ENCODE results near the gene BMF. TPM values are rescaled to one million over a fixed set of nuclear protein-coding genes. Genes with fewer than 3 reads are reported as not detected.
A peak's percentile ranks its signal among the peaks of the same experiment; 100 is the strongest.
"Not testable (repeated sequence)": the region's sequence is repeated elsewhere in the genome, so short reads cannot be mapped to it uniquely, and the experiment has no call there.

BMF gene
- total RNA-seq, 1 experiment from 2014 or later = 11.5 TPM

DNA sequence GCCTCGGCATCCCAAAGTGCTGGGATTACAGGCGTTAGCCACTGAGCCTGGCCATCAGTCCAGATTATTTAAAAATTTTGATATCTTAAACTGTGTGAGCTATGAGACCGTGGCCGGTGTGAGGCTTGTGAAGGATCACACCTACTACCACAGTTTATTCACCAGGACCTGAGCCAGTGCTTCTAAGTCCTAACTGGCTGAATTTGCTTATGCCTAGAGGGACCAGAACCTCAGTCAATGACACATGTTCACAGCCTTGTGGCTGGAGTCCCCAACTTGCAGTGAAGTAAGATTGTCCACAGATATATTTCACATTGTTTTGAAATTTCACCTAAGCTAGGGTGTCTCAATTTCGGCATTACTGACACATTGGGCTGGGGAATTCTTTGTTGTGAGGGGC, 15.2 kb upstream of the BMF start:
- H3K4me3 Mint-ChIP-seq (ENCODE audit: low read depth, unreplicated experiment); intact Hi-C loops (cut with micrococcal nuclease; ENCODE audit: unreplicated experiment); H3K27me3 Mint-ChIP-seq (ENCODE audit: unreplicated experiment); H3K27ac Mint-ChIP-seq (ENCODE audit: unreplicated experiment); DNase-seq; H3K9me3 Mint-ChIP-seq (ENCODE audit: low read depth, unreplicated experiment); H3K36me3 Mint-ChIP-seq (ENCODE audit: insufficient read depth, unreplicated experiment); CTCF ChIA-PET; BruUV-seq (replicated peaks): not testable (repeated sequence)
- peaks cover 12% of the 10 kb centered on the region for H3K4me1 Mint-ChIP-seq (ENCODE audit: low read depth, unreplicated experiment)

GRCh38 chr15:40122989-40123388, 14.3 kb upstream of the BMF start:
- H3K4me3 Mint-ChIP-seq (ENCODE audit: low read depth, unreplicated experiment); DNase-seq; H3K36me3 Mint-ChIP-seq (ENCODE audit: insufficient read depth, unreplicated experiment); H3K27me3 Mint-ChIP-seq (ENCODE audit: unreplicated experiment); CTCF ChIA-PET; intact Hi-C loops (cut with micrococcal nuclease; ENCODE audit: unreplicated experiment); H3K27ac Mint-ChIP-seq (ENCODE audit: unreplicated experiment); H3K9me3 Mint-ChIP-seq (ENCODE audit: low read depth, unreplicated experiment); BruUV-seq (replicated peaks): not testable (repeated sequence)
- H3K4me1 Mint-ChIP-seq (ENCODE audit: low read depth, unreplicated experiment) = peaks cover 12% of the 10 kb centered on the region

DNA sequence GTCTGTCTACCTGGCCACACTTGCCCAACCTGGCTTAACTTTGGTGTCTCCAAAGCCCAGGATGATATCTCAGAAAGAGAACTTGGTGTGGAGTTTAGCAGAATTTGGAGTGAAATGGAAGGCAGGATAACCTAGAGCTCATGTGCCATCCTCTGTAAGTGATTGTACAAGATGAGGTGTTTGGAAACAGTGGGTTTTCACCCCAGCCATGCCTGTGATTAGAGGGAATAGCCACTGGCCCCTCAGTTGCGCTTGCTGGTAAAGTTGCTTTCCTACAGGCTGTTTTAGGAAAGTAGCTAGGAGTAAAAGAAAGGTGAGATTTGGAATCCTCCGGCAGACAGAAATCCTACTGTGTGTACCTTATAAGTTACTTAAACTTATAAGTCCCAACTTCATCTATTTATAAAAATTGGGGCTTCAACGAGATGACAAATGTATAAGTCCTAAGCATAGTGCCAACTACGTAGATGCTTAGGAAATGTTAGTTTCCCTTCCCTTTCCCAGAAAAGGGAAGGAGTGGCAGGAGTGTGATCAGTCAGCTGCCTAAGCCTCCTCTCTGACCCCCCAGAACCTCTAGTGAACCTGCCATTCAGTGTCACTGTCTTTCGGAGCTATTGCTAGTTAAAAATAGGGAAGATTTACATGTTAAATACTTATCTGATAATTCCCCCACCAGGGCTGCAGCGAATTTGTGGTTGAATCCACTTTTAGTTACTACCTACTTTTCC, 13.4 kb upstream of the BMF start:
- TF ChIP-seq, protein P1, sequence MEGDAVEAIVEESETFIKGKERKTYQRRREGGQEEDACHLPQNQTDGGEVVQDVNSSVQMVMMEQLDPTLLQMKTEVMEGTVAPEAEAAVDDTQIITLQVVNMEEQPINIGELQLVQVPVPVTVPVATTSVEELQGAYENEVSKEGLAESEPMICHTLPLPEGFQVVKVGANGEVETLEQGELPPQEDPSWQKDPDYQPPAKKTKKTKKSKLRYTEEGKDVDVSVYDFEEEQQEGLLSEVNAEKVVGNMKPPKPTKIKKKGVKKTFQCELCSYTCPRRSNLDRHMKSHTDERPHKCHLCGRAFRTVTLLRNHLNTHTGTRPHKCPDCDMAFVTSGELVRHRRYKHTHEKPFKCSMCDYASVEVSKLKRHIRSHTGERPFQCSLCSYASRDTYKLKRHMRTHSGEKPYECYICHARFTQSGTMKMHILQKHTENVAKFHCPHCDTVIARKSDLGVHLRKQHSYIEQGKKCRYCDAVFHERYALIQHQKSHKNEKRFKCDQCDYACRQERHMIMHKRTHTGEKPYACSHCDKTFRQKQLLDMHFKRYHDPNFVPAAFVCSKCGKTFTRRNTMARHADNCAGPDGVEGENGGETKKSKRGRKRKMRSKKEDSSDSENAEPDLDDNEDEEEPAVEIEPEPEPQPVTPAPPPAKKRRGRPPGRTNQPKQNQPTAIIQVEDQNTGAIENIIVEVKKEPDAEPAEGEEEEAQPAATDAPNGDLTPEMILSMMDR (IDR thresholded peaks at IDR 0.05; ENCODE audit: unreplicated experiment) = no peak
- Mint-ChIP-seq H3K27me3 (ENCODE audit: unreplicated experiment) (no peaks in the 10 kb centered on the region), H3K36me3 (ENCODE audit: insufficient read depth, unreplicated experiment) (peaks cover 8% of the 10 kb centered on the region), H3K9me3 (ENCODE audit: low read depth, unreplicated experiment) (no peaks in the 10 kb centered on the region), H3K4me1 (ENCODE audit: low read depth, unreplicated experiment) (peaks cover 13% of the 10 kb centered on the region), H3K4me3 (ENCODE audit: low read depth, unreplicated experiment) (no peak overlapping the region), H3K27ac (ENCODE audit: unreplicated experiment) (no peak overlapping the region)
- DNase-seq = no peak
- intact Hi-C loops (cut with micrococcal nuclease; ENCODE audit: unreplicated experiment) = no loop called here
- CTCF ChIA-PET = interaction anchor here (0.7 kb wide), 1 partner anchor 1661 kb away, joined by 4 read pairs; no protein-coding TSS in a partner anchor
- BruUV-seq (replicated peaks) = no TSS peak

GRCh38 chr15:40118473-40118872, 9.8 kb upstream of the BMF start:
- CTCF ChIA-PET = no interaction called here
- TF ChIP-seq, protein P1 (IDR thresholded peaks at IDR 0.05; ENCODE audit: unreplicated experiment) = no peak
- H3K36me3 Mint-ChIP-seq (ENCODE audit: insufficient read depth, unreplicated experiment) = no peaks in the 10 kb centered on the region
- no peak overlapping the region for H3K4me3 Mint-ChIP-seq (ENCODE audit: low read depth, unreplicated experiment)
- BruUV-seq (replicated peaks) = no TSS peak
- no peaks in the 10 kb centered on the region for H3K27me3 Mint-ChIP-seq (ENCODE audit: unreplicated experiment)
- H3K4me1 Mint-ChIP-seq (ENCODE audit: low read depth, unreplicated experiment) = peaks cover 17% of the 10 kb centered on the region
- intact Hi-C loops (cut with micrococcal nuclease; ENCODE audit: unreplicated experiment) = no loop called here
- no peak overlapping the region for H3K27ac Mint-ChIP-seq (ENCODE audit: unreplicated experiment)
- no peak for DNase-seq
- H3K9me3 Mint-ChIP-seq (ENCODE audit: low read depth, unreplicated experiment) = no peaks in the 10 kb centered on the region

DNA sequence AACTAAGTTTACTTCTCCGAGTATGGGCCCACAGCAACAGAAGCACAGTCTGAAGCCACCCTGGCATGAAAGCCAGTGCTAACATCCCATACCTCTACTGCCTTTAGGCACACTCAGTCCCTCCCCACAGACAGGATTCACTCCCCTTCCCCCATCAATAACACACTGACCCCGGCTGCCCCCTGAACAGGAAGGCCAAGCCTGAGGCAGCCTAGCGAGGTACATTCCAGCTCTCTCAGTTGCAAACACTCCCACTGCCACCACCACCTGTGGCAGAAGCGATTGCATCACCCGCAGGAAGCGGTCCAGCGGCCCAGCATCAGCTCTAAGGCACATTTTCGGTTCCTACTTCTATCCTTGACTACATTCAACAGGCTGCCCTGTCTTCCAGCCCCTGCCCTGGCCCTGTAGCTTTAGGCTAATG, 7.0 kb upstream of the BMF start:
- no peaks in the 10 kb centered on the region for H3K27me3 Mint-ChIP-seq (ENCODE audit: unreplicated experiment)
- no peaks in the 10 kb centered on the region for H3K36me3 Mint-ChIP-seq (ENCODE audit: insufficient read depth, unreplicated experiment)
- intact Hi-C loops (cut with micrococcal nuclease; ENCODE audit: unreplicated experiment) = no loop called here
- peak; percentile 42 for DNase-seq
- H3K4me1 Mint-ChIP-seq (ENCODE audit: low read depth, unreplicated experiment) = peaks cover 17% of the 10 kb centered on the region
- no peak overlapping the region for H3K4me3 Mint-ChIP-seq (ENCODE audit: low read depth, unreplicated experiment)
- no TSS peak for BruUV-seq (replicated peaks)
- TF ChIP-seq, protein P1 (IDR thresholded peaks at IDR 0.05; ENCODE audit: unreplicated experiment) = no peak
- H3K27ac Mint-ChIP-seq (ENCODE audit: unreplicated experiment) = peak overlapping the region; percentile 24
- H3K9me3 Mint-ChIP-seq (ENCODE audit: low read depth, unreplicated experiment) = no peaks in the 10 kb centered on the region
- CTCF ChIA-PET = interaction anchor here (1.5 kb wide), 1 partner anchor 9 kb away, joined by 3 read pairs; no protein-coding TSS in a partner anchor

- intact Hi-C loops (cut with micrococcal nuclease; ENCODE audit: unreplicated experiment); BruUV-seq (replicated peaks): not testable (repeated sequence)
- CTCF ChIA-PET = interaction anchor here (1.5 kb wide), 1 partner anchor 8 kb away, joined by 3 read pairs; no protein-coding TSS in a partner anchor
Observed at GRCh38 chr15:40115106-40115505, 6.4 kb upstream of the BMF start.

More at GRCh38 chr15:40115106-40115505, 6.4 kb upstream of the BMF start:
- H3K27me3 Mint-ChIP-seq (ENCODE audit: unreplicated experiment); H3K27ac Mint-ChIP-seq (ENCODE audit: unreplicated experiment); H3K4me3 Mint-ChIP-seq (ENCODE audit: low read depth, unreplicated experiment); DNase-seq; H3K9me3 Mint-ChIP-seq (ENCODE audit: low read depth, unreplicated experiment); H3K36me3 Mint-ChIP-seq (ENCODE audit: insufficient read depth, unreplicated experiment): not testable (repeated sequence)
- peaks cover 17% of the 10 kb centered on the region for H3K4me1 Mint-ChIP-seq (ENCODE audit: low read depth, unreplicated experiment)

Measured in Calu3 (cell line).